H7 (cell line): ENCODE results near the gene KPNB1. TPM values are rescaled to one million over a fixed set of nuclear protein-coding genes. Genes with fewer than 3 reads are reported as not detected.

Experiments
- DNase-seq: peaks from one replicate; pipeline ENCODE4 v3.0.0; 2012
- H3K27me3 ChIP-seq: 2 replicates; pipeline ENCODE4 v1.6.0; 2011; ENCODE audit warnings: mild to moderate bottlenecking, low read length; ENCODE audit not compliant: control insufficient read depth, insufficient read depth
- H3K36me3 ChIP-seq: replicated peaks from 2 replicates; pipeline ENCODE4 v1.5.1; 2011; ENCODE audit warnings: low read length; ENCODE audit not compliant: control insufficient read depth, insufficient read depth
- H3K4me3 ChIP-seq: 2 replicates; pipeline ENCODE4 v1.5.1; 2011; ENCODE audit warnings: low read depth, mild to moderate bottlenecking, control low read depth, low read length, moderate library complexity; ENCODE audit not compliant: insufficient read depth
- total RNA-seq: library from RNA; depleted of rRNA; stranded (reverse); fragments of >200 nt; shearing (Covaris generic); gene quantifications from 2 replicates; pipeline ENCODE4 v1.2.3, GENCODE V29; 2014; rRNA removed

The KPNB1 gene
- 389 and 429 TPM in 2 replicates for total RNA-seq

GRCh38 chr17:47649153-47649971 lies at the start of gene KPNB1:
Gene KPNB1 (plus strand): TSS chr17:47649919. CDS start chr17:47650245, 326 bp downstream.
- H3K36me3 ChIP-seq, result peaks cover 21% of the 10 kb centered on the region
- H3K4me3 ChIP-seq, result peak within 1 kb of the TSS; percentile 93
- peak; percentile 96 for DNase-seq
- no peaks in the 10 kb centered on the region for H3K27me3 ChIP-seq

GRCh38 chr17:47603830-47604597 lies 45.7 kb upstream of the KPNB1 start:
- peaks cover 13% of the 10 kb centered on the region for H3K36me3 ChIP-seq
- no peaks in the 10 kb centered on the region for H3K27me3 ChIP-seq
- H3K4me3 ChIP-seq, result no peak overlapping the region
- no peak for DNase-seq

- DNase-seq, result no peak
- peaks cover 11% of the 10 kb centered on the region for H3K36me3 ChIP-seq
- H3K4me3 ChIP-seq, result no peak overlapping the region
- no peaks in the 10 kb centered on the region for H3K27me3 ChIP-seq
Observed at GRCh38 chr17:47604598-47604927, 45.2 kb upstream of the KPNB1 start.

GRCh38 chr17:47605011-47605410 lies 44.7 kb upstream of the KPNB1 start:
- no peak for DNase-seq
- Histone ChIP-seq H3K36me3 (peaks cover 10% of the 10 kb centered on the region), H3K27me3 (no peaks in the 10 kb centered on the region), H3K4me3 (no peak overlapping the region)

GRCh38 chr17:47607481-47607880 lies 42.2 kb upstream of the KPNB1 start:
- Histone ChIP-seq H3K27me3 (no peaks in the 10 kb centered on the region), H3K36me3 (peaks cover 10% of the 10 kb centered on the region), H3K4me3 (no peak overlapping the region)
- DNase-seq, result no peak

- H3K36me3 ChIP-seq, result peaks cover 11% of the 10 kb centered on the region
- no peak for DNase-seq
- no peak overlapping the region for H3K4me3 ChIP-seq
- H3K27me3 ChIP-seq, result no peaks in the 10 kb centered on the region
Observed at GRCh38 chr17:47611372-47612350, 38.1 kb upstream of the KPNB1 start.

- no peak overlapping the region for H3K4me3 ChIP-seq
- H3K27me3 ChIP-seq, result no peaks in the 10 kb centered on the region
- peak; percentile 41 for DNase-seq
- peaks cover 21% of the 10 kb centered on the region for H3K36me3 ChIP-seq
Observed at GRCh38 chr17:47615766-47616424, 33.8 kb upstream of the KPNB1 start.

GRCh38 chr17:47618410-47618809 lies 31.3 kb upstream of the KPNB1 start:
- peak; percentile 27 for DNase-seq
- no peak overlapping the region for H3K4me3 ChIP-seq
- H3K27me3 ChIP-seq, result no peaks in the 10 kb centered on the region
- H3K36me3 ChIP-seq, result peaks cover 22% of the 10 kb centered on the region

GRCh38 chr17:47620503-47621245 lies 29.0 kb upstream of the KPNB1 start:
- Histone ChIP-seq H3K36me3 (peaks cover 16% of the 10 kb centered on the region), H3K4me3 (no peak overlapping the region)

GRCh38 chr17:47621293-47622179 lies 28.2 kb upstream of the KPNB1 start:
- Histone ChIP-seq H3K36me3 (peaks cover 16% of the 10 kb centered on the region), H3K27me3 (no peaks in the 10 kb centered on the region), H3K4me3 (no peak overlapping the region)
- peak; percentile 58 for DNase-seq

More at GRCh38 chr17:47620503-47621245, 29.0 kb upstream of the KPNB1 start:
- H3K27me3 ChIP-seq, result no peaks in the 10 kb centered on the region
- no peak for DNase-seq

GRCh38 chr17:47622180-47622549 lies 27.6 kb upstream of the KPNB1 start:
- Histone ChIP-seq H3K27me3 (no peaks in the 10 kb centered on the region), H3K4me3 (no peak overlapping the region), H3K36me3 (peaks cover 15% of the 10 kb centered on the region)
- no peak for DNase-seq

GRCh38 chr17:47624727-47625068 lies 25.0 kb upstream of the KPNB1 start:
- Histone ChIP-seq H3K36me3 (peaks cover 5% of the 10 kb centered on the region; the same call in 1 of the 2 replicates), H3K27me3 (no peaks in the 10 kb centered on the region), H3K4me3 (no peak overlapping the region)
- DNase-seq, result no peak
